ENCODE measurements around the gene TMEM184B.
A peak's percentile ranks its signal among the peaks of the same experiment; 100 is the strongest.

The TMEM184B gene

DNA sequence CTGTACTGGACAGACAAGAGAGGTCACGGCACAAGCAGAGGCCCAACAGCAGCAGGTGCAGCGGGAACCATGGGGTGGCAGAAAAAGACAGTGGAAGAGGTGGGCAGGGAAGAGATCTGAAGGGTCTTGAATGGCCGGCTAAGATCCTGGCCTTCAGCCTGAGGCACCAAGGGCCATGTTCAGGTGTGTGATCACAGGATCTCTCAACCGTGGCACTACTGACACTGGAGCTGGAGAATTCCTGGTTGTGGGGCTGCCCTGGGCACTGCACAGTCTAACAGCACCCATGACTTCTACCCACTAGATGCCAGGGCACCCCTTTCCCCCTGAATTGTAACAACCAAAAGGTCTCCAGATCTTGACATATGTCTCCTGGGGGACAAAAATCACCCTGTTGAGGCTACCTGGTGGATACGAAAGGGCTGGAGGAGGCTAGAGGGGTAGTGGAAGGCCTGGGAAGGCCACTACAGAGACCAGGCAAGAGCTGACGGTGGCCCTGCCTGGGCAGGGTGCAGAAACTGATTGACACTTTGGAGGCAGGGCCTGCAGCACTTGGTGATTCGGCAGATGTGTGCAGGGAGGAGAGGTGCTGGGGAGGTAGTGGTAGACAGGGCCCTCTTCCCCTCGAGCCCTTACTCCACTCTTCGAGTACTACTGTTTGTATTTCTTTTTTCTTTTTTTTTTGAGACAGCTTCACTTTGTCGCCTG is 36.1 kb upstream of the TMEM184B start:
- DNase-seq, result no peak

DNA sequence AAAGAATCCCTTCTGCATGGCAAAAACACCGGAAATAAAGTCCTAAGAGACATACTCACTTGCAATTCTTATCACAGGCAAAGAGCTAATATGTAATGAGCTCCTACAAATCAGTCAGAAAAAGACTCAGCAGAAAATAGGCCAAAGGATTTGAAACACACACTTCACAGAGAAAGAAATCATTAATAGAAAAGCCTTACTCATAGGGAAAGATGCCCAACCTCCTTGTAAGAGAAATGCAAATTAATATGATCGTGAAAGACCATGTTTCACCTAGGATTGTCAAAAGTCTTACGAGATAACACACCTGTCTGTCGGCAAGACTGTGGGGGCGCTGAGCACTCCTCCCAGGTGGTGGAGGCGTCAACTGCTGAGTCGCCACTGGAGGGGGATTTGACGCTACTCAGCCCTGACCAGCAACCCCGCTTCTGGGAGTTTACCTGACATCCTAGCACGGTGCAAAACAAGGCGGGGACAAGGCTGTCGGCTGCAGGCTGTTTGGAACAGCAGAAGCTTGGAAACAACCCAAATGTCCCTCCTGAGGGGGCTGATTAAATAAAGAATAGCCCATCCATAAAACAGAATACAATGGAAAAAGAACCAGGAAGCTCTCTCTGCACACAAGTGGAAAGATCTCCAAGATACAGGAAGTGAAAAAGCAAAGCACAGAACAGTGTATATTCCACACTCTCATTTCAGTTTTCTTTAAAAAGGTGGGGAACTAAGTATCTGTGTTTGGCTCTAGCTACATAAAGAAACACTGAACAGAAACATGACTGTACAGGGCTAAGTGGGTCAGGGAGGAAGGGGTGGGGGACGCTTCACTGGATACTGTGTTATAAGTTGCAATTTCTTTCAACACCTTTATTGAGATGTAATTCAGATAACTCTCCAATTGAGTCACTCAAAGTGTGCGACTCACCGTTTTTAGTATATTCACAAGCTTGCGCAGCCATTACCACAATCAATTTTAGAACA is 33.0 kb upstream of the TMEM184B start:
- peak; percentile 43 to 53 for DNase-seq

DNA sequence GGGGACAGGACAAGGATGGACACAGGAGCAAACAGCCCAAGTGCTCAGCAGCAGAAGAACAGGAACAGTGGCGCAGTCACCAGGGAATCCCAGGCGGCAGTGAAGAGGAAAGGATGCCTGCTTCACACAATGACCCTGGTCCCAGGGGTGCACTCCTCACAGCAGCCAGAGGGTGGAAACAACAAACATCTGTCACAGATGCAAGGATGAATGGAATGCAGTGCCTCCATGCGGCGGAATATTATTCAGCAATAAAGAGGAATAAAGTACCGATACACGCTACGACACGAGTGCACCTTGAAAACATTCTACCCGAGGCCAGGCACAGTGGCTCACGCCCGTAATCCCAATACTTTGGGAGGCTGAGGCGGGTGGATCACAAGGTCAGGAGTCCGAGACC is 31.7 kb upstream of the TMEM184B start:
- no peak for DNase-seq

DNA sequence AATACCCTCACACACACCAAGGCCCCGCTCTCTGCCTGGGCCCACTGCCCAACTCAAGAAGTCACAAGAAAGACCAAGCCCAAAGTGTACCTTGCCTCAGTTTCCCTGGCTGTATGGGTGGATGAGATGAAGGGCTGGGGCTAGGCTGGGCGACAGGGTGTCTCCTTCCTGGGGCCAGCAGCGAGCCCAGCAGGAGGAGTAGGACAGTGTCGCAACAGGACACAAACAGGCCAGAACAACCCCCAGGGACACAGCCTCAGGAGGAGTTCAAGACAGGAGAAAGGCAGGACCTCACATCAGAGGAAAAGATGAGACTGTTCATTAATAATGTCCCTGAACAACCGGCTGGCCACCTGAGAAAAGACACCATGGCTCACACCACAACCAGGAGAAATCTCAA is 31.2 kb upstream of the TMEM184B start:
- DNase-seq, result no peak

DNA sequence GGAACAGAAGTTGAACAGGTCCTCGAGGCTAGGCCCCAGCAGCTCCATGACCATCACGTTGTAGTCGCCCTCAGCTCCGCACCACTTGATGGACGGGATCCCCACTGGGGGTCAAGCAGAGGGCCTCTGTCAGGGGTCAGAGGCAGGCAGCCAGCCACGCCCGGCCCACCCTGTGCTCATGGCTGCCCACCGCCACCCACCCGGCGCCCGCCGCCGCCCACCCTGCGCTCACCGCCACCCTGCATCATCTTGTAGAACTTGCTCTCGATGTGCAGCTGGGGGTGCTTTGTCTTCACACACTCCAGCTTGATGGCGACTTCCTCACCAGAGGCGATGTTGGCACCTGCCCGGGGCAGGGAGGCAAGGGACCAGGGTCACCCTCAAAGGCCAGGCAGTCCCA is 30.1 kb upstream of the TMEM184B start:
- no peak for DNase-seq

DNA sequence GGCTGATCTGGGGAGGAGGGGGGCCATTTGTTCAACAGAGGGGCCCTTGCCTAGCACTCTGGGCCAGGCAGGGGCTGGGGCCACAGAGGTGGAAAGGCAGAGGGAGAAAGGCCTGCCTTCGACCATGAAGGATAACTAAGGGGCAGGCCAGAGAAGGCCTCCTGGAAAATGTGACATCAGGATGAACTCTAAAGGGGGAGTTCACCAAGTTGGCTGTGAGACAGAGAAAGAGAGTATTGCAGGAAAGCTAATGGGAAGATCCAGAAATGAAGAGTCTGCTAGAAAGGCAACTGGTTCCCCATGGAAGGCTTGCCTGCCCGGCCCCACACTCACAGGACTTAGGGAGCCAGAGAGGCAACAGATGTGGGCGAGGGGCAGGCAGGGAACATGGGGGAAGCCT is 28.1 kb upstream of the TMEM184B start:
- no peak for DNase-seq

DNA sequence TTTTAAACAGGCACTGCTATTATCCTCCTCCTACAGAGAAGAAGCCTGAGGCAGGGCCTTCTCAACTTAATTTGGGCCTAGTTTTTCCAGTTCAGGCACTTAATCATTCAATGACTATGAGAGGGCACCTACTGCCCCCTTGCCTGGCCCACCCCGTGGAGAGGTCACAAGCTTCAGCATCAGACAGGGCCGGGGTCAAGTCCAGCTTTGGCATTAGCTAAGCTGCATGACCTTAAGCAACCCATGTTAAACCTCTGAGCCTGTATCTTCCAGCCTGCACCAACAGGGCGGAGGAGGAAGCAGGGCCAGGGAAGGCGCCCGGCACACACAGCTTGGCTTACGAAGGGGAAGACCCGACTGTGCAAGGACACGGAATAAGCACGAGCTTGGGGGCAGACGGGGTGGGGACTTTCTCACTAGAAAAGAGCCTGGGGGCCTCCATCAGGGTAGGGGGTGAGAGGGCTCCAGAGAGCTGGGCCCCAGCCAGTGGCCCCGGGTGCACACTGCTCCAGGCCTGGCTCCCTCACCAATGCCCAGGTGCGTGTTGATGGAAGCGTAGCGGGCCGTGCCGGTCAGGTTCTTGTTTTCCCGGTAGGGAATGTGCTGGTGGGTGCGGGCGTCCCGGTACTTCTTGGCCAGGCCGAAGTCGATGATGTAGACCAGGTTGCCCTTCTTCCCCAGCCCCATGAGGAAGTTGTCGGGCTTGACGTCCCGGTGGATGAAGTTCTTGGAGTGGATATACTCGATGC is 27.6 kb upstream of the TMEM184B start:
- DNase-seq, result no peak

DNA sequence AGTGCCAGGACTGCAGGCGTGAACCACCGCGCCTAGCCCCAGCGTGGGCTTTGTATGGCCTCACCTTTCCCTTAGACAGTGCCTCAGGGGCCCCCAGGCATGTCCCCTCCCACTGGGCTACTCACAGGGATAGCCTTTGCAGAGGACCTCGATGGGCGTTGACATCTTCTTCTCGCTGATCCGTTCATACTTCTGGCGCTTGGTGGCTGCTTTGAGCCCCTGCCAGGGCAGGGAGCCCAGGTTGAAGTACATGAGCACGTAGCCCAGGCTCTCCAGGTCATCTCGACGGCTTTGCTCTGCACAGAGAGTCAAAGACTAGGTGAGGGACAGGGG is 26.9 kb upstream of the TMEM184B start:
- no peak for DNase-seq

DNA sequence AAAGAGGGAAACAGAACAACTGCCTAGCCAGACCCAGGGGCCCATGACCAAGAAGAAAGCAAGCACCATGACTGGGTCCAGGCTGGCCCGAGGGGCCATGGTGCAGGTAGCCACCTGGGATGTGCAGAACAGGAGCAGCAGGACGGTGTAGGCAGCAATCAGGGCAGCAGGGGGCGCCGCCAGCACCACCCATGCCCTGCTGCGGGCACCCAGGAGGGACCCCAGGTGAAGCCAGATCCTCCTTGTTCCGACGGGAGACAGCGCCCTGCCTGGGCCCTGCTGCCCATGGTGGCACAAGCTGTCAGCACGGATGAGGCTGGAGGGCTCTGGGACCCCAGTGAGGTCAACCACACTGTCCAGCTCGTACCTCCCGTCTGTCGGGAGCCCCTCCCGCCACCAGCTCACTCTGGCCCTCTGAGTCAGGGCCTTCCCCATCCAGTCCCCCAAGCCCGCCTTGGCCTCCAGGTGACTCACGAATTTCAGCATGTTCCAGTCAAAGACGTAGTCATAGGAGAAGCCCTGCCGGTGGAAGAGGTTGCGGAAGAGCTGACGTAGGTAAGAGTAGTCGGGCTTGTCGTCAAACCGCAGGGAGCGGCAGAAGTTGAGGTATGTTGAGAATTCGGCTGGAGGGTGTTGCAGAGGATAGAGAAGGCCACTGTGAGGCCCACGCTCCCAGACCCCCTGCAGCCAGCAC is 25.6 kb upstream of the TMEM184B start:
- peak; percentile 28 to 53 for DNase-seq

DNA sequence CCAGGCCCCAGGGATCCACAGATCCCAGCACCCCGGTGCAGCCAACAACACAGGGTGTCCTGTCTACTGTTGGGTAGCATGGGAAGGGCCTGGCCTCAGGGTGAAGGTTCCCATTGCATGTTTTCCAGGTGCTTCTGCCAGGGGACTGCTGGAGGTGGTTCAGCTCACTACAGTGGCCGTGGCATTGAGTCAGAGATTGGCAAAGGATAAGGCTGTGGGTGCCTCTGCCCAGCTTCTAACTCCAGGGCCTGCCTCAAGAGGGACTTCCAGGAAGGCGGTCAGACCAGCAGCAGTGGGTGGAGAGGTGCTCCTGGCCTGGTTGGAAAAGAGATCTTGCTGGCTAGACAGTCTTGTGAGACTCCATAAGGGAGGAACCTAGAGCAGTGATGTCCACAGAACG is 23.6 kb upstream of the TMEM184B start:
- DNase-seq, result no peak

DNA sequence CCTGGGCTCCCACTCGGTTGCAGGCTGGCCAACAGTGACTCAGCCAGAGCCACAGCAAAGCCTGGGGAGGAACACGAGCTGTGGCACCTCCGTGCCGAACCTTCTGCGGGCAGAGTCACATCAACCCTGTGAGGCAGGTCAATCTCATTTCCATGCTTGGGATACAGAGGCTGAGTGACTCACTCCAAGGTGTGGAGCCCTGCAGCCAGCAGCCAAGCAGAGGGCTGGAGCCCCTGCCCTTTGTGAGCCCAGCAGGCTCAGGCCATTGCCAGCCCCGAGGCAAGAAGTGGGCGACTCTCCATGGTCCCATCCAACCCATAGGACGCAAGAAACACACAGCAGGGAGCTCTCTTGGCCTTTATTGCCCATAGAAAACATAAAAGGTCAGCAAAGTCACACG is 23.1 kb upstream of the TMEM184B start:
- no peak for DNase-seq

DNA sequence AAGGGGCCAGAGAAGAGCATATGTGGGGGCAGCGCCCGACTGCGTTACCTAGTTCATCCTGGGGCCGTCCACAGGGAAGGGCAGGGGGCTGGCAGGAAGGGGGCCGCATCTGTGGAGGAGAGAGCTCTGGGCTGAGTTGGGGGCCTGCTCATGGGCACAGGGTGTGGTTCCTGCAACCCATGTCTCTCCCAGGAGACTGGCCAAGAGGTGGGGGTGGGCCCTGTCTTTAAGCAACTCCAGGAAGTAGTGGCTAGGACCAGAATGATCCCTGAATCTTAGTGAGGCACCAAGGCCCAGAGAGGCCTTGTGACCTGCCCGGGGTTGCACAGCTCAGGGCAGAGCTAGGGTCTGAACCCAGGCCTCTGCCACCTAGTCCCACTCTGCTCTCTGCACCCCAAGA is 22.5 kb upstream of the TMEM184B start:
- DNase-seq, result no peak

DNA sequence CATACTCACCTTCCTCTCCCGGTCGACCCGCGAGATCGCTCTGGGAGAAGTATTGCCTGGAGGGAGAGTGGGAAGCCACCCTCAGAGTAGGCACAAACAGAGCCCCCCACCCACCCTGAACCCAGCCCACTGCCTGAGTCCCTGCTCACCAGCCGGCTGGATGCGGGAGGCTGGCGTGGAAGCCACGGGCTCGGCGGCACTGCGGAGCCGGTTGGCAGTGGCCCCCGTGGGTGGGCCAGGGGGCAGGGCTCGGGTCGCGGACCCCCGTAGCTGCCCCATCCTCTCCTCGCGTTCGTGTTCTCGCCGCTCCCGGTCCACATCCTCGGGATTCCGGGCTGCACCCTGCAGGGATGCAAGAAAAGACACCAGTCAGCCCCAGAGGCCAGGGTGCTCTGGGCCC is 21.4 kb upstream of the TMEM184B start:
- no peak for DNase-seq

DNA sequence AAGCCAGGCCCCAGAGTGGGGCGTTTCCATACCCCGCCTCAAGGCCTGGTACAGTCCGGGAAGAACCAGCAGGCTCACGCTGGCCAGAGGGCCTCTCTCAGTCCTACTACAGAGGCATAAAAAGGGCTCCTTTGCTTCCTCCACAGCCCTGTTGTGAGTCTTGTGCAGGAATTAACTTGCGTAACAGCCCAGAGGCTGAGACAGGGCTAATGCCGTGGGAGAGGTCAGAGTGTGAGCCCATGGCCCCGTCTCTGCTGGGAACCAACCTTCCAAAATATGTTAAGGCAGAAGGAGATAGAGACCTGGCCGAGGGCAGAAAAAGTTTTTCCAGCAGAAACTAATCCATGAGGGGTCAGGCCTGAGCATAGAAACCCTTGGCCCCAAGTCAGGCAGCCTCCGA is 19.9 kb upstream of the TMEM184B start:
- DNase-seq, result no peak

DNA sequence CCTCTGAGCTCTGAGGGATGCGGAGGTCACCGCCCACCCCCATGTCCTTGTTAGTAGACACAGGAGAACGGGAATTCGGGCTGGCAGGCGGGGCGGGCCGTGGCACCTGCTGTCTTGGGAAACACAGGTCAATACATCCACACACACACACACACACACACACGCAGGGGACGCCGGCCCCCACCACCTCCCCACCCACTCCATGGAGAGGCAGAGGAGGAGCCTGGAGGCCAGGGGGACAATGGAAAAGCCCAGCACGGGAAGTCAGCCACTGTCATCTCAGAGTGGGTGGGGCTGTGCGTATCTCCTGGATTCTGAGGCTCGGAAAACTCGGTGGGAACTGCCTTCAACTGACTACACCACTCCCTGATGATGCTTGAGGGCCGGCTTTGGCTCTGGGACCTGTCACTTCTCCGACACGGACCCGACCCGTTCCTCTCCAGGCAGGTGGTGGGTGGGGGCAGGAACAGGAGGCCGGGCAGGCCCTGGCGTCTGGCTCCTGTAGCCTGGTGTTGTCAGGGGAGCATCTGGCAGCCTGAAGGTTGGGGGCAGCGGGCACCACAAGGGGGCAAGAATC is 18.5 kb upstream of the TMEM184B start:
- no peak for DNase-seq

DNA sequence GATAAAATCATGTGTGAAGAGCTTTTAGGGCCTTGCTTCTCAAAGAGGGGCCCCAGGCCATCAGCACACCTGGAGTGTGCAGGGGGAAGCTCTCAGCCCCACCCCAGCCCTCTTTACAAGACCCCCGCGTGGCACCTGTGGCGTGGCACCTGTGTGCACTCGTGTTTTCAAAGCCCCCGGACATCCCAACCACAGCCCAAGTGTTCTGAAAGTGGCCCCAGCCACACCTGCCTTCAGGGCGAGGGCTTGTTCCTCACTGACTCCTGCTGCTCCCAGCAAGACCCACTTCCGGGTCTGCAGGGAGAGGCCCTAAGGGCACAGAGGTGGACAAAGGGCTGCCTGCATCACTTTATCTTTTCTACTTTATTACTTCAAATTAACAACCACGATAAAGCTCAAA is 17.5 kb upstream of the TMEM184B start:
- DNase-seq, result no peak

DNA sequence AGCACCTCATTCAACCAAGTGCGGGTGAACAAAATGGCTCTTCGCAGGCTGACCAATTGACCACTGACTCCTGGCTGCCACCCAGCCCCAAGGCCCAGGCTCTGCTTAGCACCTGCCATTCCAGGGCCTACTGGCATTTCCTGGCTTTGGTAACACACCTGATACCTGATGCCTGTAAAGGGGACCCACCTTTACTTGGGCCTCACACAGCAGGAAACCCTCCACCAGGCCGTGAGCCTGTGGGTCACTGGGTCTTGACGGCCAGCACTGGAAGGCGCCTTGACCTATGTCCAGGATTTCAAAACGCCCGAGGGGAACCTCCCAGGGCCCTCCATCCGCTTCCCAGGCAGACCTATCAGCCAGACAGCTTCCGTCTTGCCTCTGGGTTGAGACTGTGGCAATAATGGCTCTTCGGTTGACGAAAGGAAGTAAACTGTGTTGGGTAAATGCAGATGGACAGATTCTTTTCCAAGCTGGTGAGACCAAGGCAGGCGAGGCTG is 16.8 kb upstream of the TMEM184B start:
- no peak for DNase-seq

DNA sequence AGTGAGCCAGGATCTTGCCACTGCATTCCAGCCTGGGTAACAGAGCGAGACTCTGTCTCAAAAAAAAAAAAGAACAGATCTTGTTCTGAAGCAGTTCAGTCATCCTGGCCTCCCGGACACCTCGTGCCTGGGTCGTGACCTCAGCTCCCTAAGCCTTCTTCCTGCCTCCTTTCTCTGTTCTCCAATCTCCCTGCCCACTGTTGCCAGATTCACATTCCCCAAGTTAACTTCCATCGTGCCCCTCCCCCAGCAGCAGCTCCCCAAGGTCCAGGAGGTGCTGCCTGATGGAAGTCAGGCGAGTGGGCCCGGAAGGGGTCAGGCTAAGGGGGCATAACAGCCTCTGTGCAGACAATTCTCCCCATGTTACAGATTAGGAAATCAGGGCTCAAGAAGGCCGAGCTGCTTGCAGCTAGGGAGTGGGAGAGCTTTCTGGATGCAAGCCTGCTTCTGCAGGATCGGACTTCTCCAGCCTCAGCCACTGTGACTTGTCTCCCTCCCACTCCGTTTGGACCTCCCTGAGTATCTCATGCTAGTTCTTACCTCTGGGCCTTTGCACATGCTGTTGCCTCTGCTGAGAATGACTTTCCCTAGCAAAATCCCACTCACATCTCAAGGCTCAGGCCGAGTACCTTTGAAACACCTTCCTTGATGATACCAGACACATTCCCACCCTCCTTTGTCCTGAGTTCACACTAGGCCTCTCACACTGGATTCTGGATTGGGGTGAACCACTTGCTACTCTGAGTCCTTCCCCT is 14.3 kb upstream of the TMEM184B start:
- DNase-seq, result no peak

DNA sequence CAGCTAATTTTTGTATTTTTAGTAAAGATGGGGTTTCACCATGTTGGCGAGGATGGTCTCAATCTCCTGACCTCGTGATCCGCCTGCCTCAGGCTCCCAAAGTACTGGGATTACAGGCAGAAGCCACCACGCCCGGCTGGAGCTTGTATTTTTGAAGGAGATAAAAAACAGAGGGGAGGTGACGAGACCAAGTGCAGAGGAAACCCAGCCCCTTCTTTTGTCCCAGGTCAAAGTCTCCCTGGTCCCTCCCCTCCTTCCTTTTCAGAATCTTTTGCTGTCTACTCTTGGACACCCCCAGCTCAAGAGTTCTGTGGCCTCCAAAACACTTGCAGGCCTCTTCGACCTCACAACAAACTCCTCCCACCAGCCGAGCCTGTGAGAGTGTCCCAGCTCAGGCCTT is 12.2 kb upstream of the TMEM184B start:
- no peak for DNase-seq

DNA sequence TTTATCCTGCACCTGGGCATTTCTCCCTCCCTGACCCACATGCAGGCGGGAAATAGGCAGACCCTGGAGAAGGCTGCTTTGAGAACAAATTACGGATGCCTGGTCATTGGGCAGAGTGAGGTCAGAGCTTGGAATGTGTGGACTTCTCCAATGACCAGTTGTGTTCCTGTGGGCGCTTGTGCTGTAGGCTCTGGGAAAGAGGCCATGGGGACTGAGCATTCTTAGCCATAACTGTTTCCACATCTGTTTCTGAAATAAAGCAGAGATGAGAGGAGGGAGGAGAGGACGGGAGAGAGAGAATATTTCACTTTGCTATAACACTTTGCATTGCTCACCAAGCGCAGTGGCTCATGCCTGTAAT is 11.2 kb upstream of the TMEM184B start:
- DNase-seq, result no peak

DNA sequence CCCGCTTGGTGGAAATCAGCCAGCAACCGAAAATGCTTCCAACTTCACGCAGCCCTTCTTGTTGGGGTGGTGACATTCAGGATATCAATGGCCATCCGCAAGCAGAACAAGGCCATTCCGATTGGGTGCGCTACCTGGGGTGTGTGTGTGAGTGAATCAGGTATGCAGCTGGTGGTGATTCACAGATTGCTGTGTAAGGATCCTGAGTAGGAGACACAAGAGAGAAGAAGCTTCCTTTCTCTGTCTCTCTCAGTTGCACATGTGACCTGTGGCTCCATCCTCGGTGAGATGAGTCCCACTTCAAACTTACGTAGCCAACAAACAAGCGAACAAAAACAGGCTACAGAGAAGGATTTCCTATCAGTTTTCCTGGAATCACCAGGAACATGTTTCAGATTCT is 9.6 kb upstream of the TMEM184B start:
- DNase-seq, result no peak

DNA sequence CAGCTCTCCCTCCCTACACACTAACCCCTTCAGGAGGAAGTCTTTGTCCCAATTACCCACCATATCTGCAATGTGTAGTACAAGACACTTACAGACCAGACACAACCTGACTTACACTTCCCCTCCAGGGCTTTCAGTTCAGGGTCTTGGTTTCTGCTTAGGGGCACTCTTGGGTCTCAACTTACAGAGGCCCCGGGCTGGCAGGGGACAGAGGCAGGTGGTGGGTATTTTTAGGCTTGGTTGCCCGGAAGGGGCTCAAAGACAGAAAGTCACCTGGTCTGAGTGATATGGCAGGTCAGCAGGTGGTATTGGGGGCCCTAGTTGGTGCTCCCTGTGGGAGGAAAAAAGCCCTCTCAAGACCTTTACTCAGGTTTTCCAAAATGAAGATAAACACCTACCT is 3.4 kb upstream of the TMEM184B start:
- DNase-seq, result no peak
